ENCODE data around the gene ANKIB1.
"Not testable (repeated sequence)": the region's sequence is repeated elsewhere in the genome, so short reads cannot be mapped to it uniquely, and the experiment has no call there.

The ANKIB1 gene

DNA sequence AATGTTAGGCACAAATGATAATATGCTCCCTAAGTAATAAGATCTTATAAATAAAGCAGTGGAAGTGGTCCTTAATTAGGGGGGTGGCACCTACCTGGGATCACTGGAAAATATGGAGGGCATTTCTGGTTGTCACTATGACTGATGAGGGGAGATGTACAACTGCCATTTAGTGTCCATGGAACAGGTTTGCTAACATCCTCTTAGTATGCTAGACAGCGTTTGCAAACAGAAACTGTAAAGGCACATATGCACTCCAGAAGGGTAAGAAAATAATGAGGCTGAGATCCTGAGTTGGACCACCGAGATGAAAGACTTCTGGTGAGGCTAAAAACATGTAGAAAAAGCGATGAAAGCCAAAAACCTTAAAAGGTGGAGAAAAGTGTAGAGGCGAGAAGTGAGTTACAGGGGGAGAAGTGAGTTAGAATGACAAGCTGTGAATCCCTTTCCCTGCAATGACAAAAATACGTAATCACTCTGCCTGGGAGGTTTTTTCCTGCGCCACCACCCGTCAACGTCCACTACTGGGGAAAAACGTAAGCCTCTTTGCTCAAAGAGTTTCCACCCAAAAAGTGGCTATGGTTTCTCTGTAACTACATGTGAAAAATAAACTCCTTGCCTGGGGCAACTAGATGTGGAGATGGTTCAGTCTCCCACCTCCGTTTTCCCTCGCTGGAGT lies 827 bp upstream of the ANKIB1 start:
- Histone ChIP-seq H3K27me3 (ENCODE audit: control insufficient read depth in 1 of 2, insufficient read depth in 2 of 2, low read length in 2 of 2) (no peaks in the 10 kb centered on the region), H3K9ac (ENCODE audit: low read length) (peak overlapping the region; percentile 80), H3K9me3 (ENCODE audit: low read length) (no peaks in the 10 kb centered on the region), H3K27ac (ENCODE audit: low read depth, low read length) (peak overlapping the region; percentile 98), H3K36me3 (ENCODE audit: insufficient read depth, low read length) (no peaks in the 10 kb centered on the region), H3K4me3 (ENCODE audit: low read depth in 1 of 2, low read length in 2 of 2) (peak overlapping the region; percentile 75 to 91), H3K4me1 (ENCODE audit: insufficient read depth, low read length) (peaks cover 29% of the 10 kb centered on the region)

DNA sequence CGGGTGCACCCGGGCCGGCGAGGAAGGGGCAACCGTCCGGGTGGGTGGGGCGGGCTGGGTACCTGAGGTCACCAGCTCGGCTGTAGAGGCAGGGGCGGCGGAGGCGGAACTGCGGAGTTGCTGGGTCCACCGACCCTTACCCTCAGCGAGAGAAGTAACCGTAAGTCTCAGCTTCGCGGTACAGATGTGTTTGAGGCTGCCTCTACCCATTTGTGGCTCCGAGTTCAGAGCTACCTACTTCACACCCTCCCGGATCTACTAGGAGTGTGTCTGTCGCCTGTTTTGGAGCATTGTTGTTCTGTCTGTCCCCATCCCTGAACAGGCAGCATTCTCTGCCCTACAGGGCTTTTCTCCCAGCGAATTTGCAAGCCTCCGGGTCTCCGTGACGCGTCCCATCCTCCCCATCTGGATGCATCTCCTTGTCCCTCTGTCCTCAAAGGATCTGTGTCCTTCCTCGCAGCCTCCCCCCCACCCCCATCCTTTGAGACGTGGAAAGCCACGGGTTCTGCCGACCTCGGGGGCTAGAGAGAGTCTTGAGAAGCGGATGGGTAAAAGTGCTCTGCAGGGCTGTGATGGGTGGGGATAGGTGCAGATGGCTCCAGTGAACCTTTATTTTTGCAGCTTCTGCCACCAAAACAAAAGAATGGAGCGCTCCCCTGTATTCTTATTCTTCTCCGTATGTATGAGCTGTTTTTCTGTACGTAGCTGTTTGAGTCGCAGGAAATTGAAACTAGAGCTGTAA lies 757 bp downstream of the ANKIB1 start:
- no peaks in the 10 kb centered on the region for H3K27me3 ChIP-seq (ENCODE audit: control insufficient read depth in 1 of 2, insufficient read depth in 2 of 2, low read length in 2 of 2)
- no peaks in the 10 kb centered on the region for H3K36me3 ChIP-seq (ENCODE audit: insufficient read depth, low read length)
- H3K4me1 ChIP-seq (ENCODE audit: insufficient read depth, low read length): peaks cover 29% of the 10 kb centered on the region
- H3K9me3 ChIP-seq (ENCODE audit: low read length): no peaks in the 10 kb centered on the region
- peak overlapping the region; percentile 83 for H3K9ac ChIP-seq (ENCODE audit: low read length)
- H3K4me3 ChIP-seq (ENCODE audit: low read depth in 1 of 2, low read length in 2 of 2): peak overlapping the region; percentile 75 to 91
- H3K27ac ChIP-seq (ENCODE audit: low read depth, low read length): peak overlapping the region; percentile 98

DNA sequence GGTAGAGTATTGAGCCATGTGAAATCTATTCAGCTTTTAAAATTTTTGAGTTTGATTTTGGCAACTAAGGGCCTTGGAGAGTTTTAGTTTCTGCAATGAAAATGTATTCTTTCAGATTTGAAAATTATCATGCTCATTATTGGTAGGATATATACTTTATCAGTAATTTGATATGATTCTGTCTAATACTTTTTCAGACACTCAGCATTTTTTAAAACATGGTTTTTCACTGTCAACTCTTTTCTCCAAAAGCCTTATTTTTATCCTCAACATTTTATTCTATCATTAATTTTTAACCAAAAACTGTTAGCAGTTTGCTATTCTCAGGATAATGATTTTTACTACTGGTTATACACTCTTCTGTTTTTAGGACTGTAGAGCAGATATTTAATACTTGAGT lies 4.8 kb downstream of the ANKIB1 start:
- Histone ChIP-seq H3K36me3 (ENCODE audit: insufficient read depth, low read length) (no peaks in the 10 kb centered on the region), H3K4me1 (ENCODE audit: insufficient read depth, low read length) (peaks cover 17% of the 10 kb centered on the region), H3K27ac (ENCODE audit: low read depth, low read length) (no peak overlapping the region), H3K9ac (ENCODE audit: low read length) (no peak overlapping the region), H3K27me3 (ENCODE audit: control insufficient read depth in 1 of 2, insufficient read depth in 2 of 2, low read length in 2 of 2) (no peaks in the 10 kb centered on the region), H3K9me3 (ENCODE audit: low read length) (no peaks in the 10 kb centered on the region), H3K4me3 (ENCODE audit: low read depth in 1 of 2, low read length in 2 of 2) (no peak overlapping the region)

DNA sequence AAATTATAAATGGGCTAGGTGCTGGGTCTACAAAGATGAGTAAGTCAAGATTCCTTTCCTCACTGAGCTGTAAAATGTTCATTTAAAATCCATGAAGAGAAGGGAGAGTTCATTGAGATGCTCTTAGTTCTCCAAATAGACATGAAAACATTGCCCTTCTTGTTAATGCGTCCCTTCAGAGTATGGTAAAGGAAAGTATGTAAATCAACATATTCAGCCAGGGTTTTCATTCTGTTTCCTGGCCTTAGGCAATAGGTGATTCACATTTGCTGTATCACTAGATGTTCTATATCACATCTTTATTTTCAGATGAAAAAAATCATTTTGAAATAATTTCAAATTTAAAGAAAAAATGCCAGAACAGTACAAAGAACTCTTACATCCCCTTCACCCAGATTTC lies 5.4 kb downstream of the ANKIB1 start:
- Histone ChIP-seq H3K4me1 (ENCODE audit: insufficient read depth, low read length) (peaks cover 17% of the 10 kb centered on the region), H3K9ac (ENCODE audit: low read length) (no peak overlapping the region), H3K36me3 (ENCODE audit: insufficient read depth, low read length) (no peaks in the 10 kb centered on the region), H3K4me3 (ENCODE audit: low read depth in 1 of 2, low read length in 2 of 2) (no peak overlapping the region), H3K27ac (ENCODE audit: low read depth, low read length) (no peak overlapping the region), H3K27me3 (ENCODE audit: control insufficient read depth in 1 of 2, insufficient read depth in 2 of 2, low read length in 2 of 2) (no peaks in the 10 kb centered on the region), H3K9me3 (ENCODE audit: low read length) (no peaks in the 10 kb centered on the region)

DNA sequence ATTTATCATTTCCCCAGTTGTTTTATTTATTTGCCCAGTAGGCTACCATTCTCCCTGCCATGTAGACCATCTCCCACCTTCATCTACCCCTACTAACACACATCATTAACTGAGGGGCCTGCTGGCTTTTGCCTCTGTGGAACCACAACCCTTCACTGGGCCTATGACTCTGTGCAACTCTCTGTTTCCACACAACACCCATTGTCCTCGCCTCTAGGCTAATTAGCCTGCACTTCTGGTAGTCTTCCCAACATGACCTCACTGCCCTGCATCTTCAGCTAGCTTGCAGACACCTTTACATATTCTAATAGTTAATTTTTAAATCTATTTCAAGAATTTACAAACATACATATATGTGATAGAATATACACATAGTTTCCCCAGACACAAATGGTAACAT lies 7.5 kb downstream of the ANKIB1 start:
- H3K27ac ChIP-seq (ENCODE audit: low read depth, low read length): no peak overlapping the region

DNA sequence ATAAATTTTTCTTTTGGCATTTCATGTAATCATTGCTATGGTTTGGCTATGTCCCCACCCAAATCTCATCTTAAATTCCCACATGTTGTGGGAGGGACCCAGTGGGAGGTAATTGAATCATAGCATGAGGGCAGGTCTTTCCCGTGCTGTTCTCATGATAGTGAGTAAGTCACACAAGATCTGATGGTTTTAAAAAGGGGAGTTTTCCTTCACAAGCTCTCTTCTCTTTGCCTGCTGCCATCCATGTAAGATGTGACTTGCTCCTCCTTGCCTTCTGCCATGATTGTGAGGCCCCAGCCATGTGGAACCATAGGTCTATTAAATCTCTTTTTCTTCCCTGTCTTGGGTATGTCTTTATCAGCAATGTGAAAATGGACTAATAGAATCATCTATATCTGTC lies 9.0 kb downstream of the ANKIB1 start:
- not testable (repeated sequence) for H3K4me1 ChIP-seq (ENCODE audit: insufficient read depth, low read length); H3K27ac ChIP-seq (ENCODE audit: low read depth, low read length); H3K9me3 ChIP-seq (ENCODE audit: low read length); H3K36me3 ChIP-seq (ENCODE audit: insufficient read depth, low read length); H3K9ac ChIP-seq (ENCODE audit: low read length); H3K27me3 ChIP-seq (ENCODE audit: control insufficient read depth in 1 of 2, insufficient read depth in 2 of 2, low read length in 2 of 2); H3K4me3 ChIP-seq (ENCODE audit: low read depth in 1 of 2, low read length in 2 of 2)

More for the DNA sequence above, 7.5 kb downstream of the ANKIB1 start:
- no peaks in the 10 kb centered on the region for H3K27me3 ChIP-seq (ENCODE audit: control insufficient read depth in 1 of 2, insufficient read depth in 2 of 2, low read length in 2 of 2)
- H3K4me1 ChIP-seq (ENCODE audit: insufficient read depth, low read length): peaks cover 2% of the 10 kb centered on the region
- H3K9ac ChIP-seq (ENCODE audit: low read length): no peak overlapping the region
- H3K4me3 ChIP-seq (ENCODE audit: low read depth in 1 of 2, low read length in 2 of 2): no peak overlapping the region
- H3K36me3 ChIP-seq (ENCODE audit: insufficient read depth, low read length): no peaks in the 10 kb centered on the region
- no peaks in the 10 kb centered on the region for H3K9me3 ChIP-seq (ENCODE audit: low read length)

DNA sequence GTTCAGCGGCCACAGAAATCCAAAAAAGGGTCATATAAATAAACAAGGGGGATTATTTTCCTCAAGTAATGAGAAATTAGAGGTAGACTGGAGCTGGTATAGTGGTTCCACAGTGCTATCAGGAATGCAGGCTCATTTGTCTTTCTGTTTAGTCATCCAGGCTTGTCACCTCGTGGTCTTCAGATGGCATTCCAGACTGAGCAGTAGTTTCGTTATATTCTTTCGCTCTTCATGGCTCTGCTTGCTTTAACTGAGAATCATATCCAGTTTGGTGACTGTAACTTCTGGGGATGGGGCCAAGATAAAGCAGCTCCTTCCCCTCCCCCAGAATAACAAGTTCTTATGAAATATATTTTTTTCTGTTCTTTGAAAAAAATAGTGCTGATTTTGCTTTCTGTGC lies 9.5 kb downstream of the ANKIB1 start:
- Histone ChIP-seq H3K9ac (ENCODE audit: low read length) (no peak overlapping the region), H3K27me3 (ENCODE audit: control insufficient read depth in 1 of 2, insufficient read depth in 2 of 2, low read length in 2 of 2) (no peaks in the 10 kb centered on the region), H3K4me1 (ENCODE audit: insufficient read depth, low read length) (no peaks in the 10 kb centered on the region), H3K9me3 (ENCODE audit: low read length) (no peaks in the 10 kb centered on the region), H3K4me3 (ENCODE audit: low read depth in 1 of 2, low read length in 2 of 2) (no peak overlapping the region), H3K36me3 (ENCODE audit: insufficient read depth, low read length) (no peaks in the 10 kb centered on the region), H3K27ac (ENCODE audit: low read depth, low read length) (no peak overlapping the region)

DNA sequence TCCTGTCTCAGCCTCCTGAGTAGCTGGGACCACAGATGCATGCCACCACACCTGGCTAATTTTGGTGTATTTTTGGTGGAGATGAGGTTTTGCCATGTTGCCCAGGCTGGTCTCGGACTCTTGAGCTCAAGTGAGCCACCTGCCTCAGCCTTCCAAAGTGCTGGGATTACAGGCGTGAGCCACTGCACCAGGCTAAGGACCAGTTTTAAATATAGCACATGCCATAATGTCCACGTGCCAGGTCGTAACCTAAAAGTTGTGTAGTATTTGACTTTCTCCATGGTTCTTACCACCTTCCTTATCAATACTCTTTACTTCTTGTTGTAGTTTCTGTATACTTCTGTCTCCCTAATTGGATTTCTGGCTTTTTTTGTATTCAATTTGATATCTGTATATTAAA lies 13.3 kb downstream of the ANKIB1 start:
- Histone ChIP-seq H3K36me3 (ENCODE audit: insufficient read depth, low read length) (no peaks in the 10 kb centered on the region), H3K9ac (ENCODE audit: low read length) (no peak overlapping the region), H3K4me1 (ENCODE audit: insufficient read depth, low read length) (no peaks in the 10 kb centered on the region), H3K27me3 (ENCODE audit: control insufficient read depth in 1 of 2, insufficient read depth in 2 of 2, low read length in 2 of 2) (no peaks in the 10 kb centered on the region), H3K9me3 (ENCODE audit: low read length) (no peaks in the 10 kb centered on the region), H3K27ac (ENCODE audit: low read depth, low read length) (no peak overlapping the region), H3K4me3 (ENCODE audit: low read depth in 1 of 2, low read length in 2 of 2) (no peak overlapping the region)

DNA sequence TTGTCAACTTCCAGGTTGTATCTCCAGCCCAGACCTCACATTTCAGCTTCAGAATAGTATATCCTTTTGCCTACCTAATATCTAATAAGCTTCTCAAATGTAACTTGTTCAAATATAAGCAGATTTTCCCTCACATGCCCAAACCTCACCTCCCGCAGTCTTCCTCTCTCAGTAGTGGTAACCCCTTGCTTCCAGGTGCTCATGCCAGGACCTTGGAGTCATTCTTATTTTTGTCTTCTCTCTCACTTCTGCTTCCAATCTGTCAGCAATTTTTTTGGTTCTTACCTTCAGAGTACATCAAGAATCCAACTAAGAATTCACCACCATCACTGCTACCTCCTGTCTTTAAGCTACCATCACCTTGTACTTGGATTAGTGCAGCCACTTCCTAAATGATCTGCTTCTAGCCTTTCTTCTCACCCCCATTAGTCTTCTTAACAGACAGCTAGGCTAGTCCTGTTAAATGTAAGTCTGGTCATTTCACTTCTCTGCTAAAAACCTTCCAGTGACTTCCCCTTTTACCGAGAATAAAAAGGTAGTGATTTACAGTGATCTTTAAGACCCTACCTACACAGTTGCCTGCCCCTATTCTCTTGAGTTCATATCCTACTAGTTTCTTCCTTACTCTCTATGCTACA lies 14.0 kb downstream of the ANKIB1 start:
- no peaks in the 10 kb centered on the region for H3K36me3 ChIP-seq (ENCODE audit: insufficient read depth, low read length)
- H3K9me3 ChIP-seq (ENCODE audit: low read length): no peaks in the 10 kb centered on the region
- H3K27ac ChIP-seq (ENCODE audit: low read depth, low read length): no peak overlapping the region
- H3K9ac ChIP-seq (ENCODE audit: low read length): no peak overlapping the region
- H3K4me1 ChIP-seq (ENCODE audit: insufficient read depth, low read length): no peaks in the 10 kb centered on the region
- H3K27me3 ChIP-seq (ENCODE audit: control insufficient read depth in 1 of 2, insufficient read depth in 2 of 2, low read length in 2 of 2): no peaks in the 10 kb centered on the region
- H3K4me3 ChIP-seq (ENCODE audit: low read depth in 1 of 2, low read length in 2 of 2): no peak overlapping the region

DNA sequence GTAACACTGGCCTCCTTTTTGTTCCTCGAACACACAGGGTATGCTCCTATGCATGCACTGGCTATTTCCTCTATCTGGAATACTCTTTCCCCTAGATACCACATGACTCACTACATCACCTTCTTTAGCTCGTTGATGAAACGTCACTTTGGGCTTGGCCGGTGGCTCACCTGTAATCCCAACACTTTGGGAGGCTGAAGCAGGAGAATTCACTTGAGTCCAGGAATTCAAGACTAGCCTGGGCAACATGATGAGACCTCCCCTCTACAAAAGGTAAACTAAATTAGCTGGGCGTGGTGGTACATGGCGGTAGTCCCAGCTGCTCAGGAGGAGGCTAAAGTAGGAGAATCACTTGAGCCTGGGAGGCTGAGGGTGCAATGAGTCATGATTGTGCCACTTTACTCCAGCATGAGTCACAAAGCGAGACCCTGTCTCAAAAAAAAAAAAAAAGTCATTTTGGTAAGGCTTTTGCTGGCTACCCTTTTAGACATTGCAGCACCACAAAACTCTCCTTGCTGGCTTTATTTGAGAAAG lies 14.5 kb downstream of the ANKIB1 start:
- Histone ChIP-seq H3K36me3 (ENCODE audit: insufficient read depth, low read length) (no peaks in the 10 kb centered on the region), H3K9ac (ENCODE audit: low read length) (no peak overlapping the region), H3K4me1 (ENCODE audit: insufficient read depth, low read length) (no peaks in the 10 kb centered on the region), H3K27me3 (ENCODE audit: control insufficient read depth in 1 of 2, insufficient read depth in 2 of 2, low read length in 2 of 2) (no peaks in the 10 kb centered on the region), H3K9me3 (ENCODE audit: low read length) (no peaks in the 10 kb centered on the region), H3K4me3 (ENCODE audit: low read depth in 1 of 2, low read length in 2 of 2) (no peak overlapping the region), H3K27ac (ENCODE audit: low read depth, low read length) (no peak overlapping the region)

DNA sequence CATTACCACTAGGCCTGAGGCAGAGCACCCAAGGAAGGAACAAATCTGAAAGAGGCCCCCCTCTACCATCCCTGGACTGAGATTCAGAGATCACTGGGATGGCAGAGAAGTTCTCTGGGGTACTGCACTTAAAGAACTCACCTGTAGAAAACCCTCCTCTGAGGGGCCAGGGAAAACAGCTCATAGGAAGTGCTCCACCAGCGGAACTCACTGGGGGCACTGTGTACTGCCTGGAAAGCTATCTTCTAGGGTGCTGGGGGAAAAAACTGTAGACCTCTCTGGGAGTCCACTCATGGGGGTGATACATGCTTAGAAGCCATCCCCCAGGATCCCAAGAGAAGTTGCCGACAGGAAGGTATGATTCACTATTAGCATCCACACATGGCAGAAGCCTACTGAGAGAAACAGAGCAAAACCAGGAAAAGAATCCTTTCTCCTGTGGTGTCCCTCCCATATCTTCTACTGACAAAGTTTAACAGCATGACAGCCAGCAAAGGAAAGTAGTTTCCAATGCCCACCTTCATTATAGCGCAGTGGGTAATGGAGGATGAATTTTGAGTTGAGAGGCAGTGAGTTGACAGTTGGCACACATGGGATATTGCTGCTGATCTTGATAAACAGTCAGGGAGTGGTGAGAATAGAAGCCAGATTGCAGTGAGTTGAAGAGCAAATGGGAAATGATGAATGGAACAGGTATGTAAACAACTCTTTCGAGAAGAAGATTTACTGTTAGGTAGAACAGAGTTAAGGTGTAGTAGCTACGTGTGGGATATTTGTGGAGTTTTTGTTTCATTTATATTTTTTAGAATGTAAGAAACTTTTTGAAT lies 20.9 kb downstream of the ANKIB1 start:
- Histone ChIP-seq H3K4me1 (ENCODE audit: insufficient read depth, low read length) (no peaks in the 10 kb centered on the region), H3K27ac (ENCODE audit: low read depth, low read length) (no peak overlapping the region)

More for the DNA sequence above, 20.9 kb downstream of the ANKIB1 start:
- Histone ChIP-seq H3K36me3 (ENCODE audit: insufficient read depth, low read length) (no peaks in the 10 kb centered on the region), H3K4me3 (ENCODE audit: low read depth in 1 of 2, low read length in 2 of 2) (no peak overlapping the region), H3K27me3 (ENCODE audit: control insufficient read depth in 1 of 2, insufficient read depth in 2 of 2, low read length in 2 of 2) (no peaks in the 10 kb centered on the region), H3K9me3 (ENCODE audit: low read length) (no peaks in the 10 kb centered on the region), H3K9ac (ENCODE audit: low read length) (no peak overlapping the region)
